ENCODE results near the gene GDAP2.

GRCh38 chr1:117814856-117815797 lies 114.3 kb downstream of the GDAP2 start:
- TF ChIP-seq, protein P1, sequence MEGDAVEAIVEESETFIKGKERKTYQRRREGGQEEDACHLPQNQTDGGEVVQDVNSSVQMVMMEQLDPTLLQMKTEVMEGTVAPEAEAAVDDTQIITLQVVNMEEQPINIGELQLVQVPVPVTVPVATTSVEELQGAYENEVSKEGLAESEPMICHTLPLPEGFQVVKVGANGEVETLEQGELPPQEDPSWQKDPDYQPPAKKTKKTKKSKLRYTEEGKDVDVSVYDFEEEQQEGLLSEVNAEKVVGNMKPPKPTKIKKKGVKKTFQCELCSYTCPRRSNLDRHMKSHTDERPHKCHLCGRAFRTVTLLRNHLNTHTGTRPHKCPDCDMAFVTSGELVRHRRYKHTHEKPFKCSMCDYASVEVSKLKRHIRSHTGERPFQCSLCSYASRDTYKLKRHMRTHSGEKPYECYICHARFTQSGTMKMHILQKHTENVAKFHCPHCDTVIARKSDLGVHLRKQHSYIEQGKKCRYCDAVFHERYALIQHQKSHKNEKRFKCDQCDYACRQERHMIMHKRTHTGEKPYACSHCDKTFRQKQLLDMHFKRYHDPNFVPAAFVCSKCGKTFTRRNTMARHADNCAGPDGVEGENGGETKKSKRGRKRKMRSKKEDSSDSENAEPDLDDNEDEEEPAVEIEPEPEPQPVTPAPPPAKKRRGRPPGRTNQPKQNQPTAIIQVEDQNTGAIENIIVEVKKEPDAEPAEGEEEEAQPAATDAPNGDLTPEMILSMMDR (IDR thresholded peaks at IDR 0.05) = no peak
- TF ChIP-seq POLR2A (IDR thresholded peaks at IDR 0.05) = no peak

Measured in breast epithelium (tissue), 3 donors.